Head of caudate nucleus (tissue), 42 donors: ENCODE results near the gene NUDT10.
"Not testable (repeated sequence)": the region's sequence is repeated elsewhere in the genome, so short reads cannot be mapped to it uniquely, and the experiment has no call there.

Experiments used
- DNase-seq, 42 donors: peaks; one replicate each; pipeline versions ENCODE4 v3.0.0 to v3.0.0-alpha.2; 2020 to 2021; ENCODE audit warnings: mixed read lengths in 7 of 42
- intact Hi-C: fragments of 100-400 bp; cut with DNase I; formaldehyde crosslinking; loops from one replicate; pipeline ENCODE4 v1.15.0; 2022

The NUDT10 gene

GRCh38 chrX:51332188-51332942 is at the start of gene NUDT10:
NUDT10 (plus strand) TSS chrX:51332822; CDS start chrX:51332966, 144 bp downstream.
- DNase-seq: peak in 40 of 42 donors; percentile 10 to 68 (median 43)
- intact Hi-C loops: no loop called here

DNA sequence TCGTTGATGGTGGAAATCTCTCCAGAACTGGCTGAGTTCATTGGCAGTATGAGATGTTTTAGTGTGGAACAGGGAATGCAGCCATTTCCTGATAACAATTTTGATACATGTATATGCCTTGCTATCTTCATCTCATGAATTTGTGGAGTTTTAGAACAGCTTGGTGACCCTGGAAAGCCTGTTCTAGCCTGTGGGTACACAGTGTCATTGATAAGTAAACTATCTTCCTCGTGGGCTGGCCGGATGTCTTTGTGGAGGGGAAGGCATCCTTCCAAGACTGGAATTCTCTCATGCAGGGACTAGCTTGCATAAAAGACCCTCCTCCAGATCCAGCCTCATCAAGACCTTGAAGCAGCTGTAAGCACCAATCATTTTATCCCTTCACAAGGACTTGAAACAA is 40.2 kb upstream of the NUDT10 start:
- DNase-seq: no peak
- intact Hi-C loops: no loop called here

GRCh38 chrX:51296138-51296537 is 36.5 kb upstream of the NUDT10 start:
- no peak for DNase-seq
- intact Hi-C loops: no loop called here

GRCh38 chrX:51316271-51316670 is 16.4 kb upstream of the NUDT10 start:
- intact Hi-C loops: no loop called here
- no peak for DNase-seq

- intact Hi-C loops: not testable (repeated sequence)
- peak in 13 of 42 donors; percentile 1 to 40 (median 14) for DNase-seq
These were observed 542 bp downstream of the NUDT10 start for GRCh38 chrX:51332943-51333785.

DNA sequence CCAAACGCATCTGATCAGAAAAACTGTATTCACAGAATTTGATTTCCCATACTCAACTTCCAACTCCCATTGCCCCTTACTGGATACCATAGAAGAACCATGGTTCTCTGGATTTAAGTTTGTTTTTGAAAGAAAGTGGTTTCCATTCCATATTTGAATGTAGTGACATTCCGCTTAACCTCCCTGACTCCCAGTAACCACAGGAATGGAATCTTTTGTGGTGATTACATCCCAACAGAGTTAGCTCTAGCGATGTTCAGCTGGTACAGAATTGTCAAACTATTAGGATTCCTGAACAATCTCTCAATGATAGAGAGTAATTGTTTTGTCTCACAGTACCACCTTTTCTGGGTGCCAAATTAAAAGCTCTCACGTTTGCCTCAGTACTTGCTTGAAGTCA is 1.7 kb downstream of the NUDT10 start:
- no peak for DNase-seq
- intact Hi-C loops: no loop called here

DNA sequence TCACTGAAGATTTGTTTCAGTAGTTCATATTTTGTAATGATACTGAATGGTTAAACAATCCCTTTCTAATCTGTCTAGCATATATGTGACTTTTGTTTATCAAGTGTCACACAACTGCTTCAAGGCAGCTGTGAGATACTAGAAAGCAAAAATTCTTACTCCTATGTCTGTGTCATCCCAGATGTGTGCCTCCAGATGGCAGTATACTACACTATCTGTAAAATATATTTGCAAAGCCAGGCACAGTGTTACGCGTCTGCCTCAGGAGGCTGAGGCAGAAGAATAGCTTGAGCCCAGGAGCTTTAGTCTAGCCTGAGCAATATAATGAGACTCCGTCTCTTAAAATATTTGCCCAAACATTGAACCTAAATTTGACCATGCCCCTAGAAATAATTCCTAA is 4.0 kb downstream of the NUDT10 start:
- intact Hi-C loops: no loop called here
- DNase-seq: peak in 28 of 42 donors; percentile 2 to 65 (median 24)

GRCh38 chrX:51361251-51361650 is 28.6 kb downstream of the NUDT10 start:
- DNase-seq: no peak
- intact Hi-C loops: no loop called here

GRCh38 chrX:51376672-51377071 is 44.0 kb downstream of the NUDT10 start:
- no peak for DNase-seq
- intact Hi-C loops: no loop called here
